B cell (primary cell): ENCODE data around the gene LSP1. TPM values are rescaled to one million over a fixed set of nuclear protein-coding genes. Genes with fewer than 3 reads are reported as not detected.

Source experiments
- polyA plus RNA-seq: library from polyadenylated mRNA; depleted of rRNA; stranded (reverse); fragments of >200 nt; gene quantifications from 2 replicates; pipeline ENCODE4 v1.2.3, GENCODE V29; 2012
- small RNA-seq: library from RNA; depleted of rRNA; stranded (forward); fragments of <200 nt; gene quantifications from one replicate; pipeline ENCODE3, GENCODE V24; 2012; ENCODE audit warnings: low replicate concordance, low read depth; ENCODE audit not compliant: insufficient read length
- total RNA-seq, 2 donors: library from RNA; stranded (reverse); fragments of 120-200 nt in 1 of 2; gene quantifications; 1 replicate in 1 of 2; 2 replicates in 1 of 2; pipeline versions ENCODE4 v1.2.3 to v1.2.4, GENCODE V29; 2013 to 2022

Gene LSP1
- total and polyA plus RNA-seq, 2 donors (not counting 1 experiment from before 2014, with no cell fraction given) = 249 to 446 TPM

Small RNAs within 50 kb of the gene (small RNA-seq; reads per million reads assigned to genes)
- gene AC051649.1 (not detected), gene MIR4298 (not detected)

Other genes with a start within 250 kb of the LSP1 start
- not detected in 2 replicates for gene KRTAP5-3, start 244.6 kb upstream of the LSP1 start, total RNA-seq
- not detected in 2 replicates for gene KRTAP5-3, start 244.6 kb upstream of the LSP1 start, polyA plus RNA-seq
- gene KRTAP5-4, start 230.9 kb upstream of the LSP1 start, total RNA-seq = not detected in 2 replicates
- not detected in 2 replicates for gene KRTAP5-4, start 230.9 kb upstream of the LSP1 start, polyA plus RNA-seq
- gene KRTAP5-5, start 223.3 kb upstream of the LSP1 start, total RNA-seq = not detected in 2 replicates
- not detected in 2 replicates for gene KRTAP5-5, start 223.3 kb upstream of the LSP1 start, polyA plus RNA-seq
- not detected in 2 replicates for gene KRTAP5-6, start 155.9 kb upstream of the LSP1 start, total RNA-seq
- not detected in 2 replicates for gene KRTAP5-6, start 155.9 kb upstream of the LSP1 start, polyA plus RNA-seq
- gene IFITM10, start 102.5 kb upstream of the LSP1 start, total RNA-seq = 1.1 and 1.7 TPM in 2 replicates
- 0.09 and 0.17 TPM in 2 replicates for gene IFITM10, start 102.5 kb upstream of the LSP1 start, polyA plus RNA-seq
- gene CTSD, start 89.2 kb upstream of the LSP1 start, total RNA-seq = 80.4 and 83.5 TPM in 2 replicates
- 33.5 and 42.2 TPM in 2 replicates for gene CTSD, start 89.2 kb upstream of the LSP1 start, polyA plus RNA-seq
- not detected in 2 replicates for gene SYT8, start 18.1 kb upstream of the LSP1 start, total RNA-seq
- gene SYT8, start 18.1 kb upstream of the LSP1 start, polyA plus RNA-seq = not detected in 2 replicates
- gene TNNI2, start 14.1 kb upstream of the LSP1 start, total RNA-seq = 1.6 and 2.9 TPM in 2 replicates
- 12.9 and 28.6 TPM in 2 replicates for gene TNNI2, start 14.1 kb upstream of the LSP1 start, polyA plus RNA-seq
- not detected in 2 replicates for gene PRR33, start 38.8 kb downstream of the LSP1 start, total RNA-seq
- not detected in 2 replicates for gene PRR33, start 38.8 kb downstream of the LSP1 start, polyA plus RNA-seq
- gene TNNT3, start 66.6 kb downstream of the LSP1 start, total RNA-seq = 9.9 and 10.0 TPM in 2 replicates
- 2.5 and 13.8 TPM in 2 replicates for gene TNNT3, start 66.6 kb downstream of the LSP1 start, polyA plus RNA-seq
- gene MRPL23, start 94.2 kb downstream of the LSP1 start, total RNA-seq = 44.7 and 47.8 TPM in 2 replicates
- gene MRPL23, start 94.2 kb downstream of the LSP1 start, polyA plus RNA-seq = 63.2 and 64.8 TPM in 2 replicates
- not detected in 2 replicates for gene H19, start 144.8 kb downstream of the LSP1 start, total RNA-seq
- not detected in 2 replicates for gene H19, start 144.8 kb downstream of the LSP1 start, polyA plus RNA-seq